HUES6 (cell line): ENCODE results near the gene ZNF516.
A peak's percentile ranks its signal among the peaks of the same experiment; 100 is the strongest.

Source experiments
- H3K27ac ChIP-seq: 2 replicates; pipeline ENCODE4 v1.7.0; 2013; ENCODE audit warnings: low read depth, mild to moderate bottlenecking, low read length, inconsistent platforms
- H3K27me3 ChIP-seq: 2 replicates; pipeline ENCODE4 v1.6.1; 2013; ENCODE audit warnings: low read length; ENCODE audit not compliant: control insufficient read depth, insufficient read depth
- H3K36me3 ChIP-seq: 2 replicates; pipeline ENCODE4 v1.6.1; 2013; ENCODE audit warnings: low read length; ENCODE audit not compliant: control insufficient read depth, insufficient read depth
- H3K4me1 ChIP-seq: 2 replicates; pipeline ENCODE4 v1.6.1; 2013; ENCODE audit warnings: low read length; ENCODE audit not compliant: control insufficient read depth, insufficient read depth
- H3K4me3 ChIP-seq: 2 replicates; pipeline ENCODE4 v1.5.1; 2013; ENCODE audit warnings: low read depth, low read length
- H3K9ac ChIP-seq: one replicate; pipeline ENCODE4 v1.6.1; 2013; ENCODE audit warnings: mild to moderate bottlenecking, low read length
- H3K9me3 ChIP-seq: 2 replicates; pipeline ENCODE4 v1.6.1; 2013; ENCODE audit warnings: low read depth, low read length; ENCODE audit not compliant: control insufficient read depth, insufficient read depth

ZNF516 gene

GRCh38 chr18:76489081-76489480 lies 6.0 kb downstream of the ZNF516 start:
- Histone ChIP-seq H3K36me3 (no peaks in the 10 kb centered on the region), H3K9ac (no peak overlapping the region), H3K4me1 (peaks cover 55% of the 10 kb centered on the region), H3K27ac (no peak overlapping the region), H3K4me3 (peak overlapping the region; percentile 13; the same call in 1 of the 2 replicates), H3K9me3 (no peaks in the 10 kb centered on the region), H3K27me3 (peaks cover 15% of the 10 kb centered on the region; the same call in 1 of the 2 replicates)

- peaks cover 15% of the 10 kb centered on the region; the same call in 1 of the 2 replicates for H3K27me3 ChIP-seq
- H3K36me3 ChIP-seq, result no peaks in the 10 kb centered on the region
- H3K4me1 ChIP-seq, result peaks cover 59% of the 10 kb centered on the region
- no peak overlapping the region for H3K9ac ChIP-seq
- H3K4me3 ChIP-seq, result peak overlapping the region; percentile 41
- no peak overlapping the region for H3K27ac ChIP-seq
- H3K9me3 ChIP-seq, result no peaks in the 10 kb centered on the region
These were observed 6.9 kb downstream of the ZNF516 start for GRCh38 chr18:76488190-76488589.

GRCh38 chr18:76487782-76488181 lies 7.3 kb downstream of the ZNF516 start:
- H3K9ac ChIP-seq, result no peak overlapping the region
- no peaks in the 10 kb centered on the region for H3K36me3 ChIP-seq
- H3K4me1 ChIP-seq, result peaks cover 59% of the 10 kb centered on the region
- no peaks in the 10 kb centered on the region for H3K9me3 ChIP-seq
- H3K4me3 ChIP-seq, result peak overlapping the region; percentile 41
- peaks cover 15% of the 10 kb centered on the region; the same call in 1 of the 2 replicates for H3K27me3 ChIP-seq
- no peak overlapping the region for H3K27ac ChIP-seq

- H3K36me3 ChIP-seq, result peaks cover 4% of the 10 kb centered on the region
- H3K27ac ChIP-seq, result no peak overlapping the region
- H3K27me3 ChIP-seq, result peaks cover 13% of the 10 kb centered on the region; the same call in 1 of the 2 replicates
- H3K9ac ChIP-seq, result no peak overlapping the region
- H3K4me1 ChIP-seq, result peaks cover 59% of the 10 kb centered on the region
- no peaks in the 10 kb centered on the region for H3K9me3 ChIP-seq
- H3K4me3 ChIP-seq, result no peak overlapping the region
These were observed 8.0 kb downstream of the ZNF516 start for GRCh38 chr18:76487070-76487469.

- Histone ChIP-seq H3K4me3 (no peak overlapping the region), H3K27me3 (peaks cover 11% of the 10 kb centered on the region; the same call in 1 of the 2 replicates), H3K27ac (no peak overlapping the region), H3K9me3 (no peaks in the 10 kb centered on the region), H3K9ac (no peak overlapping the region), H3K4me1 (peaks cover 59% of the 10 kb centered on the region), H3K36me3 (peaks cover 4% of the 10 kb centered on the region)
These were observed 8.5 kb downstream of the ZNF516 start for GRCh38 chr18:76486574-76486973.

- peaks cover 4% of the 10 kb centered on the region for H3K36me3 ChIP-seq
- no peaks in the 10 kb centered on the region for H3K9me3 ChIP-seq
- peaks cover 59% of the 10 kb centered on the region for H3K4me1 ChIP-seq
These were observed 9.0 kb downstream of the ZNF516 start for GRCh38 chr18:76486038-76486437.

GRCh38 chr18:76484749-76485387 lies 10.2 kb downstream of the ZNF516 start:
- peaks cover 4% of the 10 kb centered on the region; the same call in 1 of the 2 replicates for H3K27me3 ChIP-seq
- no peak overlapping the region for H3K27ac ChIP-seq
- no peak overlapping the region for H3K4me3 ChIP-seq
- H3K9ac ChIP-seq, result no peak overlapping the region
- peaks cover 4% of the 10 kb centered on the region for H3K36me3 ChIP-seq
- H3K4me1 ChIP-seq, result peaks cover 52% of the 10 kb centered on the region
- H3K9me3 ChIP-seq, result no peaks in the 10 kb centered on the region

More at GRCh38 chr18:76486038-76486437, 9.0 kb downstream of the ZNF516 start:
- no peak overlapping the region for H3K27ac ChIP-seq
- H3K4me3 ChIP-seq, result no peak overlapping the region
- H3K9ac ChIP-seq, result no peak overlapping the region
- H3K27me3 ChIP-seq, result peaks cover 11% of the 10 kb centered on the region; the same call in 1 of the 2 replicates

GRCh38 chr18:76483780-76484179 lies 11.3 kb downstream of the ZNF516 start:
- H3K4me3 ChIP-seq, result no peak overlapping the region
- H3K27ac ChIP-seq, result no peak overlapping the region
- peaks cover 46% of the 10 kb centered on the region for H3K4me1 ChIP-seq
- no peaks in the 10 kb centered on the region for H3K9me3 ChIP-seq
- peaks cover 4% of the 10 kb centered on the region for H3K36me3 ChIP-seq
- H3K9ac ChIP-seq, result no peak overlapping the region
- no peaks in the 10 kb centered on the region for H3K27me3 ChIP-seq

- no peak overlapping the region for H3K4me3 ChIP-seq
- H3K9ac ChIP-seq, result no peak overlapping the region
- H3K27me3 ChIP-seq, result no peaks in the 10 kb centered on the region
- H3K4me1 ChIP-seq, result peaks cover 40% of the 10 kb centered on the region
- H3K27ac ChIP-seq, result no peak overlapping the region
- H3K36me3 ChIP-seq, result peaks cover 4% of the 10 kb centered on the region
- no peaks in the 10 kb centered on the region for H3K9me3 ChIP-seq
These were observed 11.9 kb downstream of the ZNF516 start for GRCh38 chr18:76482971-76483691.

GRCh38 chr18:76482267-76482666 lies 12.8 kb downstream of the ZNF516 start:
- H3K27me3 ChIP-seq, result no peaks in the 10 kb centered on the region
- no peak overlapping the region for H3K9ac ChIP-seq
- H3K36me3 ChIP-seq, result peaks cover 4% of the 10 kb centered on the region
- H3K4me3 ChIP-seq, result no peak overlapping the region
- no peak overlapping the region for H3K27ac ChIP-seq
- H3K9me3 ChIP-seq, result no peaks in the 10 kb centered on the region
- peaks cover 35% of the 10 kb centered on the region for H3K4me1 ChIP-seq

- Histone ChIP-seq H3K27ac (no peak overlapping the region), H3K4me3 (no peak overlapping the region), H3K4me1 (peaks cover 24% of the 10 kb centered on the region), H3K36me3 (peaks cover 4% of the 10 kb centered on the region), H3K27me3 (no peaks in the 10 kb centered on the region), H3K9me3 (no peaks in the 10 kb centered on the region), H3K9ac (no peak overlapping the region)
These were observed 14.1 kb downstream of the ZNF516 start for GRCh38 chr18:76480913-76481312.
